Endothelial cell (in vitro differentiated cells): ENCODE results near the gene INSRR. TPM values are rescaled to one million over a fixed set of nuclear protein-coding genes. Genes with fewer than 3 reads are reported as not detected.

ENCODE experiments used
- DNase-seq: peaks from one replicate; pipeline ENCODE4 v3.0.0; 2021; ENCODE audit warnings: low spot score
- H3K27ac Mint-ChIP-seq: one replicate; pipeline ENCODE4 v1.8.0; 2021; ENCODE audit warnings: mixed read lengths, inconsistent platforms; ENCODE audit not compliant: unreplicated experiment
- H3K27me3 Mint-ChIP-seq: one replicate; pipeline ENCODE4 v1.8.0; 2021; ENCODE audit warnings: mild to moderate bottlenecking, moderate library complexity, mixed read lengths, inconsistent platforms; ENCODE audit not compliant: unreplicated experiment
- H3K36me3 Mint-ChIP-seq: one replicate; pipeline ENCODE4 v1.8.0; 2021; ENCODE audit warnings: mild to moderate bottlenecking, low read depth, mixed read lengths, inconsistent platforms; ENCODE audit not compliant: unreplicated experiment
- H3K4me1 Mint-ChIP-seq: one replicate; pipeline ENCODE4 v1.8.0; 2021; ENCODE audit warnings: mild to moderate bottlenecking, mixed read lengths, inconsistent platforms; ENCODE audit not compliant: unreplicated experiment
- H3K4me3 Mint-ChIP-seq: one replicate; pipeline ENCODE4 v1.8.0; 2021; ENCODE audit warnings: mild to moderate bottlenecking, mixed read lengths, inconsistent platforms; ENCODE audit not compliant: unreplicated experiment
- H3K9me3 Mint-ChIP-seq: one replicate; pipeline ENCODE4 v1.8.0; 2021; ENCODE audit warnings: mixed read lengths, inconsistent platforms; ENCODE audit not compliant: unreplicated experiment
- CTCF ChIP-seq: fragments of 200-600 bp; sonication (generic); IDR thresholded peaks from one replicate; pipeline ENCODE4 v1.5.0; 2021; ENCODE audit warnings: antibody characterized with exemption; ENCODE audit not compliant: unreplicated experiment
- total RNA-seq: library from RNA; stranded (reverse); fragmentation: NEBNext Ultra II Directional; extraction: Animal tissue kit (Norgen Biotek cat#: 25700); gene quantifications from one replicate; pipeline ENCODE4 v1.2.1, GENCODE V29; 2021; ENCODE audit not compliant: unreplicated experiment

The INSRR gene
- total RNA-seq, 1 donor from 2014 or later: not detected

GRCh38 chr1:156854634-156855033, 4.3 kb downstream of the INSRR start:
- Mint-ChIP-seq H3K4me1 (peaks cover 6% of the 10 kb centered on the region), H3K27me3 (peaks cover 37% of the 10 kb centered on the region), H3K36me3 (no peaks in the 10 kb centered on the region), H3K9me3 (no peaks in the 10 kb centered on the region), H3K27ac (no peak overlapping the region), H3K4me3 (no peak overlapping the region)
- no peak for TF ChIP-seq CTCF
- DNase-seq: no peak

- no peak overlapping the region for H3K27ac Mint-ChIP-seq
- H3K4me3 Mint-ChIP-seq: no peak overlapping the region
- H3K27me3 Mint-ChIP-seq: peaks cover 36% of the 10 kb centered on the region
- no peaks in the 10 kb centered on the region for H3K36me3 Mint-ChIP-seq
- no peaks in the 10 kb centered on the region for H3K9me3 Mint-ChIP-seq
- no peak for TF ChIP-seq CTCF
- peaks cover 7% of the 10 kb centered on the region for H3K4me1 Mint-ChIP-seq
- no peak for DNase-seq
Observed at GRCh38 chr1:156853761-156854160, 5.2 kb downstream of the INSRR start.

- no peaks in the 10 kb centered on the region for H3K36me3 Mint-ChIP-seq
- no peaks in the 10 kb centered on the region for H3K9me3 Mint-ChIP-seq
- no peak overlapping the region for H3K27ac Mint-ChIP-seq
- H3K4me3 Mint-ChIP-seq: no peak overlapping the region
- H3K27me3 Mint-ChIP-seq: peaks cover 33% of the 10 kb centered on the region
- TF ChIP-seq CTCF: no peak
- peaks cover 8% of the 10 kb centered on the region for H3K4me1 Mint-ChIP-seq
- DNase-seq: no peak
Observed at GRCh38 chr1:156852418-156852874, 6.5 kb downstream of the INSRR start.

- Mint-ChIP-seq H3K9me3 (no peaks in the 10 kb centered on the region), H3K4me3 (no peak overlapping the region), H3K27me3 (peaks cover 28% of the 10 kb centered on the region), H3K4me1 (peaks cover 8% of the 10 kb centered on the region), H3K36me3 (no peaks in the 10 kb centered on the region), H3K27ac (no peak overlapping the region)
- no peak for TF ChIP-seq CTCF
- DNase-seq: no peak
Observed at GRCh38 chr1:156851779-156852417, 7.0 kb downstream of the INSRR start.

- DNase-seq: no peak
- no peaks in the 10 kb centered on the region for H3K9me3 Mint-ChIP-seq
- H3K36me3 Mint-ChIP-seq: no peaks in the 10 kb centered on the region
- no peak overlapping the region for H3K4me3 Mint-ChIP-seq
- H3K27me3 Mint-ChIP-seq: peaks cover 39% of the 10 kb centered on the region
- peaks cover 10% of the 10 kb centered on the region for H3K4me1 Mint-ChIP-seq
- no peak overlapping the region for H3K27ac Mint-ChIP-seq
- no peak for TF ChIP-seq CTCF
Observed at GRCh38 chr1:156849151-156849496, 9.8 kb downstream of the INSRR start.
